Activated CD8-positive, alpha-beta memory T cell treated with anti-CD3 and anti-CD28 coated beads for 4 hours (primary cell): Measurements from ENCODE around the gene SPHK1.
"Not testable (repeated sequence)": the region's sequence is repeated elsewhere in the genome, so short reads cannot be mapped to it uniquely, and the experiment has no call there.

Source experiments
- DNase-seq, 2 donors: peaks; one replicate each; pipeline ENCODE4 v3.0.0-alpha.2; 2020; ENCODE audit warnings: low read depth in 2 of 2

The SPHK1 gene, protein sequence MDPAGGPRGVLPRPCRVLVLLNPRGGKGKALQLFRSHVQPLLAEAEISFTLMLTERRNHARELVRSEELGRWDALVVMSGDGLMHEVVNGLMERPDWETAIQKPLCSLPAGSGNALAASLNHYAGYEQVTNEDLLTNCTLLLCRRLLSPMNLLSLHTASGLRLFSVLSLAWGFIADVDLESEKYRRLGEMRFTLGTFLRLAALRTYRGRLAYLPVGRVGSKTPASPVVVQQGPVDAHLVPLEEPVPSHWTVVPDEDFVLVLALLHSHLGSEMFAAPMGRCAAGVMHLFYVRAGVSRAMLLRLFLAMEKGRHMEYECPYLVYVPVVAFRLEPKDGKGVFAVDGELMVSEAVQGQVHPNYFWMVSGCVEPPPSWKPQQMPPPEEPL

DNA sequence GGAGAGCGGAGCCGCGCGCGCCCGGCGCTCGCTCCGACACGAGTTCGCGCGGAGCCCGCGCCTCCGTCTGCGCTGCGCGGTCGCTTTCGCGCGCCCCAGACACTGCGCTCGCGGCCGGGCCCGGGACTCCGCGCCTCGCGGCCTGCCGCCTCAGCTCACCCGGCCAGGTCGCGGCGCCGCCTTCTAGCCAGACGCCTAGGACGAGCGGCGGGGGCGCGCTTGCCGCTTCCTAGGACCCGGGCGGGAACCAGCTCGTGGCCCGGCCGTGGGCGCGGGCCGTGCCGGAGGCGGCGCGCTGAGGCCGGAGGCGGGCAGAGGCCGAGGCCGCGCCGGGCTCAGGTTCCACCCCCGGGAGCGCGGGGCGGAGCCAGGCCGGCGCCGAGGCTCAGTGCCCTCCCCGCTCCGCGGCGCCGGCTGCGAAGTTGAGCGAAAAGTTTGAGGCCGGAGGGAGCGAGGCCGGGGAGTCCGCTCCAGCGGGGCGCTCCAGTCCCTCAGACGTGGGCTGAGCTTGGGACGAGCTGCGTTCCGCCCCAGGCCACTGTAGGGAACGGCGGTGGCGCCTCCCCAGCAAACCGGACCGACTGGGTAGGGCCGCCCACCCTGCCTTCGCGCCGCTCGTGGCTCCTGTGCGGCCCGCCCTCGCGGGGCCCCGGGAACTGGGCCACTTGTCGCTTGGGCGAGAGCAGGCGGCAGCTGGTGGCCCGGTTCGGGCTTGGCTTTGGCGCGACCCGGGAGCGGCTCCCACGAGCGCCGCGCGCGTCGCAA, at the start of gene SPHK1:
Gene SPHK1, plus strand, starts transcription at position 388 of the 765 bp plus-strand sequence. CDS start 1,036 bp downstream, outside the sequence.
- peak; percentile 25 to 35 for DNase-seq

DNA sequence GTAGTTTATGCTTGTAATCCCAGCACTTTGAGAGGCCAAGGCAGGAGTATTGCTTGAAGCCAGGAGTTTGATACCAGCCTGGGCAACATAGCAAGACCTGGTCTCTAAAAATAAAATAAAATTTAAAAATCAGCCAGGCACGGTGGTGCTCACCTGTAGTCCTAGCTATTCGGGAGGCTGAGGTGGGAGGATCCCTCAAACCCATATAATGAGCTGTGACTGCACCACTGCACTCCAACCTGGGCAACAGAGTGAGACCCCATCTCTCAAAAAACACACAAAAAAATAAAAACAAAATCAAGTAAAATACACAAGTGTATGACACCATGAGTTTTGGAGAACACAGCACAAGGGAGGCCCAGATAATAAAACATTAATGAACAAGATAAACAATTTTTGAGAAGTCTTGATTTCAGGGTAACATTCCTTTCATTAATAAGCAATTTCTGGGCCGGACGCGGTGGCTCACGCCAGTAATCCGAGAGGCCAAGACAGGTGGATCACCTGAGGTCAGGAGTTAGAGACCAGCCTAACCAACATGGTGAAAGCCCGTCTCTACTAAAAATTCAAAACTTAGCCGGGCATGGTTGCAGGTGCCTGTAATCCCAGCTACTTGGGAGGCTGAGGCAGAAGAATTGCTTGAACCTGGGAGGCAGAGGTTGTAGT, 48.6 kb upstream of the SPHK1 start:
- DNase-seq, result no peak

GRCh38 chr17:76336756-76337412, 47.5 kb upstream of the SPHK1 start:
- no peak for DNase-seq

DNA sequence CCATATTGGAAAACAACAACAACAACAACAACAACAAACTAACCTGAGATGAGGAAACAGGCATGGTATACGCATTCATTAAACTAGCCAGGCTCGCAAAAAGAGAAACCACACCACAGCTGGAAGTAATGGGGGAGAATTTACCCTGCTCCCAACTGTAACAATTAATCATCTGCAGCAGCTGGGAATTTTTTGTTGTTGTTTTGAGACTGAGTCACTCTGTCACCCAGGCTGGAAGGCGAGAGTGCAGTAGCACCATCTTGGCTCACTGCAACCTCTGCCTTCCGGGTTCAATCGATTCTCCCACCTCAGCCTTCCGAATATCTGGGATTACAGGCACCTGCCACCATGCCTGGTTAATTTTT, 47.0 kb upstream of the SPHK1 start:
- no peak for DNase-seq

DNA sequence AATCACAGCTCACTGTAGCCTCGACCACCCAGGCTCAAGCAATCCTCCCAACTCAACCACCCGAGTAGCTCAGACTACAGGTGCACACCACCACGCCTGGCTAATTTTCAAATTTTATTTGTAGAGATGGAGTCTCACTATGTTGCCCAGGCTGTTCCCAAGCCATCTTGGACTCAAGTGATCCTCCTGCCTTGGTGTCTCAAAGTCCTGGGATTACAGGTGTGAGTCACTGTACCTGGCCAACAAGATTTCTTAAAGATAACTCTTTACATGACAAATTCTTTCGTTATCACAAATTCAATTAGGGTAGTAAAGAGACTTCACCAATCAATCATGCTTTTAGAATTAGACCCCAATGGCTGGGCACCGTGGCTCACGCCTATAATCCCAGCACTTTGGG, 43.1 kb upstream of the SPHK1 start:
- DNase-seq, result no peak

DNA sequence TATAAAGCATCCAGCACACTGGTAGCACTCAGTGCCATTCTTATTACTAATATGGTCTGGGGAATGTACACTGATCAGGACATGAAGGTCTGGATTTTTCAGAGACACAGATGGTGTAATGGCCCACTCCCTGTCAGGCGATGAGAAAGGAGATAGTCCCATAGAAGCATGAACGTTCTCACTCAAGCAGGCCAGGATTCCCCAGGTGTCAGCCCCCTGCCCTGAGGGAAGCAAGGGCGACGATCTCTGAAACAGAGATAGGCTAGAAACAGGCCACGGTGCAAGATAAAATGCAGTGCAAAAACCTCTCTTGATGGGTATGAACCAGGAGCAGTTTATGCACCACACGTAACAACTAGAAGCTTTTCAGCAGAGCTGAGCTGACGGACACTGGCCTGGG, 41.3 kb upstream of the SPHK1 start:
- DNase-seq, result no peak

GRCh38 chr17:76345377-76345974, 38.9 kb upstream of the SPHK1 start:
- no peak for DNase-seq

DNA sequence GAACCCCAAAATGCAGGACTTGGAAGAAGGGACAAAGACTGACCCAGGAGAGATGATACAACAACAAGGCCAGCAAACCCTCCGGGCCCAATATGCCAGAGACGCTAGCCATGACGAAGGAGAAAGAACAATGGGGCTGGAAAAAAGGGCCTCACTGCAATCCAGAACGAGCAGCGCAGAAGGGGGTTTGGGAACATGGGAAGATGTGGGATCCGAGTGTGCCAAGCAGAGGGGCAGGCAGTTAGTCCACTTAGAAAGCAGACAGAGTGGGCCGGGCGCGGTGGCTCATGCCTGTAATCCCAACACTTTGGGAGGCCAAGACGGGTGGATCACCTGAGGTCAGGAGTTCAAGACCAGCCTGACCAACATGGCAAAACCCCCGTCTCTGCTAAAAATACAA, 37.5 kb upstream of the SPHK1 start:
- not testable (repeated sequence) for DNase-seq

DNA sequence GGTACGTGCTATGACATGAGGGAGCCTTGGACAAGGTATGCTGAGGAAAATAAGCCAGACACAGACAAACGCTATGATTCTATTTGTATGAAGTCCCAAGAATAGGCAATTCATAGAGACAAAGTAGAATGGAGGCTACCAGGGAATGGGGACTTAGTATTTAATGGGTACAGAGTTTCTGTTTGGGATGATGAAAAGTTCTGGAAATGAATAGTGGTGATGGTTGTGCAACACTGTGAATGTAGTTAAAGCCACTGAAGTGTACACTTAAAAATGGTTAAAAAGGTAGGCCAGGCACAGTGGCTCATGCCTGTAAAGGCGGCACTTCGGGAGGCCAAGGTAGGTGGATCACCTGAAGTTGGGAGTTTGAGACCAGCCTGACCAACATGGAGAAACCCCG, 33.9 kb upstream of the SPHK1 start:
- no peak for DNase-seq

- DNase-seq, result no peak
Observed at GRCh38 chr17:76351526-76352071, 32.8 kb upstream of the SPHK1 start.

DNA sequence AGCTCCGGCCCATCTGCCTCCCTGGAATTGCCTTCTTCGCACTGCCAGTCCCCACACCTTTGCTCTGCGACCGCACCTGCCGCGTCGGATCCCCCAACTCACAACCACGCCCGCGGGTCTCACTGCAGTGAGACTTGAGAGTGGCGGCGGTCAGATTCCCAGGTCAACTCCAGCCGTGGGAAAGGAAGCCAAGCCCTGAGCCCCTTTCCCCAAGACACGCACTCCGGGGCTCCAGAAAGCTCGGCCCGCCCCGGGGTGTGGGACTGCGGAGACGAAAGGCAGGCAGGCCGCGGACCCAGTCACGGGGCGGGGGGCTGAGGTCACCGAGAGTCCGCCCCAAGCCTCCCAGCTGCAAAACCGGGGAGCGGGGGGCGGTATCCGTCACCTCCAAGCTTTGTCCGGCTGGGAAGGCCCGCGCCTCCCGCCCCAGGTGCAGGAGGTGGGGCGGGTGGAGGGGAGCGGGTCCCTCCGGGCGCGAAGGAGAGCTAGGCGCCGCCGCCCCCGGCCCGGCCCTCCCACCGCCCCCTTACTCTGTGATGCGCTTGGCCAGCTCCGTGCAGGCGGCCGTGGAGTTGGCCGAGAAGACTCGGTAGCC, 31.3 kb upstream of the SPHK1 start:
- DNase-seq, result no peak

- DNase-seq, result peak; percentile 60
Observed at GRCh38 chr17:76353599-76354316, 30.7 kb upstream of the SPHK1 start, which contains the start of gene PRPSAP1. Gene PRPSAP1, minus strand, starts transcription at chr17:76353916. Its CDS starts 213 bp downstream, at chr17:76353703.

DNA sequence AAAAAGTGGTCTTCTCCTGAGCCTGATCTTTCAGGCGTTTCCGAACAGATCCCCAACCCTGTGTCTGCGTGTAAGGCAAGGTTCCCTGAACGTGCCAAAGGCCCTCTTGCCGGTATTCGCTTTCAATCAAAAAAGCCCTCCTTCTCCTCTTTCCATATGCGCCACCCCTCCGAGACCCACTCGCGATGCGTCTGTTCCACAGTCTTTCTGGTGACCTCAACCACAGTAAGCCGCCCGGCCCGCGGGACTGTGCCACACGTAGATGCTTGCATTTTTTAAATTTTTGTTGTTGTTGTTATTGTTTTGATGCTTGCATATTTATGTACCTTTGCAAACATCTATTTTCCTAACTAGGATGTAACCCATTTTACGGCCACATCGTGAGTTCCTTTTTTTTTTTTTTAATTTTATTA, 30.1 kb upstream of the SPHK1 start:
- DNase-seq, result no peak

GRCh38 chr17:76354747-76355310, 29.6 kb upstream of the SPHK1 start:
- no peak for DNase-seq

GRCh38 chr17:76356803-76357456, 27.5 kb upstream of the SPHK1 start:
- DNase-seq, result no peak

DNA sequence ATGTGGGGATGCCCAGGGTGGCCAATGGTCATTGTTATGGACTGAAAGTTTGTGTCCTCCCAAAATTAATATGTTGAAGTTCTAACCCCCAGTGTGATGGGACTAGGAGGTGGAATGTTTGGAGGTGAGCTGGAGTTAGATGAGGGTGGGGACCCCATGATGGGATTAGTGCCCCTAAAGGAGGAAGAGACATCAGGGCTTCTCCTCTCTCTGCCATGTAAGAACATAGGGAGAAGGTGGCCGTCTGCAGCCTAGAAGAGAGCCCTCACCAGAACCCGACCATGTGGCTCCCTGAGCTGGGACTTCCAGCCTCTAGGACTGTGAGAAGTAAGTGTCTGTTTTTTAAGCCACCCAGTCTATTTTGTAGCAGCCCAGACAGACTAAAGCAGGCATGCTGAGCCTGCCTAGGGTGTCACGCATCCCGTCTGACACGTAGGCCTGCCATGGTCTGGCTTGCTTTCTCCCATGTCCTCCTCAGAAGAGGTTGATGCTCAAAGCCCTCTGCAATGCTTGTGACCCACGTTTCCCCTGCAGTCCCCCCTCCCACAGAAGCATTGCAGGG, 26.7 kb upstream of the SPHK1 start:
- no peak for DNase-seq

- no peak for DNase-seq
Observed at GRCh38 chr17:76359375-76359774, 25.0 kb upstream of the SPHK1 start.

- DNase-seq, result not testable (repeated sequence)
Observed at GRCh38 chr17:76359776-76360175, 24.6 kb upstream of the SPHK1 start.

GRCh38 chr17:76360461-76360860, 23.9 kb upstream of the SPHK1 start:
- no peak for DNase-seq
